DMS 273 (cell line): ENCODE data around the gene ZNF860.
"Not testable (repeated sequence)": the region's sequence is repeated elsewhere in the genome, so short reads cannot be mapped to it uniquely, and the experiment has no call there.

Experiments used
- DNase-seq: peaks from one replicate; lab custom pipeline; 2025; ENCODE audit not compliant: unreplicated experiment; lab: John Stamatoyannopoulos, UW

ZNF860 gene

GRCh38 chr3:31960793-31961431, 20.6 kb upstream of the ZNF860 start:
- peak; percentile 42 for DNase-seq

- DNase-seq, result no peak
Measured at GRCh38 chr3:31962801-31963205, 18.7 kb upstream of the ZNF860 start.

- no peak for DNase-seq
Measured at GRCh38 chr3:31966978-31967591, 14.5 kb upstream of the ZNF860 start.

GRCh38 chr3:31967592-31967991, 14.0 kb upstream of the ZNF860 start:
- no peak for DNase-seq

- DNase-seq, result no peak
Measured at GRCh38 chr3:31968369-31968926, 13.1 kb upstream of the ZNF860 start.

GRCh38 chr3:31968927-31969418, 12.6 kb upstream of the ZNF860 start:
- DNase-seq, result peak; percentile 15

GRCh38 chr3:31971607-31972006, 9.9 kb upstream of the ZNF860 start:
- DNase-seq, result no peak

GRCh38 chr3:31973081-31973480, 8.5 kb upstream of the ZNF860 start:
- DNase-seq, result no peak

GRCh38 chr3:31973837-31974236, 7.7 kb upstream of the ZNF860 start:
- DNase-seq, result no peak

- DNase-seq, result no peak
Measured at GRCh38 chr3:31974471-31974870, 7.1 kb upstream of the ZNF860 start.

GRCh38 chr3:31974964-31975363, 6.6 kb upstream of the ZNF860 start:
- no peak for DNase-seq

GRCh38 chr3:31976302-31976701, 5.2 kb upstream of the ZNF860 start:
- DNase-seq, result no peak

- DNase-seq, result no peak
Measured at GRCh38 chr3:31977736-31978135, 3.8 kb upstream of the ZNF860 start.

GRCh38 chr3:31978553-31978952, 3.0 kb upstream of the ZNF860 start:
- no peak for DNase-seq

- no peak for DNase-seq
Measured at GRCh38 chr3:31979001-31979697, 2.4 kb upstream of the ZNF860 start.

- DNase-seq, result peak; percentile 78
Measured at GRCh38 chr3:31980530-31981205, 882 bp upstream of the ZNF860 start.

- DNase-seq, result no peak
Measured at GRCh38 chr3:31984321-31984720, 2.8 kb downstream of the ZNF860 start.

- DNase-seq, result no peak
Measured at GRCh38 chr3:31985831-31986230, 4.3 kb downstream of the ZNF860 start.

- no peak for DNase-seq
Measured at GRCh38 chr3:31988271-31988670, 6.7 kb downstream of the ZNF860 start.

GRCh38 chr3:31992995-31993394, 11.4 kb downstream of the ZNF860 start:
- DNase-seq, result not testable (repeated sequence)

GRCh38 chr3:31993843-31994242, 12.3 kb downstream of the ZNF860 start:
- DNase-seq, result no peak
